ENCODE results near the gene MPP3.

DNA sequence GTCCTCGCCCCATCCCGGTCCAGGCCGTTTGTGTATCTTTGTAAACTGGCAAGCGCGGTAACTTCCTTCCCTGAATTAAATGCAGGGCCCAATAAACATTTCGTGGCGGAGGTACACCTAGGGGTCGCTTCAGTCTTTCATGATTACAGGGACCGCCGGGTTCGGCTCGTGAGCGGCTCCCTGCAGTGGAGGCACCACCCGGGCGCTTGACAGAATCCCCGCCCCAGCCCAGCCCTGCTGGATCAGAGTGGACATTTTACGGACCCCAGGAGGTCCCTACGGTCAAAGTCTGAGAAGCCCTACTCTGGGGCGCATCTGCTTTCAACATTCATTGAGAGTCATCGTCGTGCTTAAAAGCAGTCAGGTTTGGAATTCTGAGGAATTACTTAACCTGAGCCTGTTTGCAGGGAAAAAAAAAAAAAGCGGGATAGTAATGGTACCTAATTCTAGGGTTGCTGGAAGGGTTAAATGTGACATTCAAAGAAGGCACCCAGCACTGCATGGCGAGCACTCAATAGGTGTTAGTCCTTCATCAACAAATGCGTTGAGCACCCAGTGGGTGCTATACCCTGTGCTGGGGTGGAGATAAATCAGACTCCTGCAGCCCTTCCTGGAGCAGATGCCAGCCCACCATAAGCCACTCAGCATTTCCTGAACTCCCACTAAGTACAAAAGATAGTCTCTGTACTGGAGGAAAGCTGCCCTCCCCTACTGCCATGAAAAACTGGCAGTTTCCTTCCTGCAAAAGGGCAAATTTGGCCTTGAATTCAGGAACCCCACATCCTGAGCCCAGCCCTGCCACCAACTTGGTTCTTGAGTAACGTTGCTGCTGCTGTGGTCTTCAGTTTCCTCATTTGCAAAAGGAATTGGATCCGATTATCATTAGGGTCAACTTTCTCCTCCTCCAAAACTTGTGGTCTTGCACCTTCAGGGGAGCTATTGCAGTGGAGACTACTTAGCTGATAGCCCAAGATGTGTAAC is 53.5 kb downstream of the MPP3 start:
- TF ChIP-seq GATA3 (IDR thresholded peaks at IDR 0.05; ENCODE audit: low read depth, low read length), result no peak
- TF ChIP-seq GATA2 (IDR thresholded peaks at IDR 0.05; ENCODE audit: low read depth, low read length), result no peak

Data from SH-SY5Y (cell line).